WTC11 (cell line): ENCODE measurements around the gene BTBD7.

ENCODE experiments used
- ATF2 ChIP-seq: sonication (generic); formaldehyde crosslinking; IDR thresholded peaks from 2 replicates; pipeline ENCODE4 v1.8.1; 2022; ENCODE audit warnings: low read depth, missing genetic modification reagents, borderline replicate concordance
- ATF6 ChIP-seq: sonication (generic); formaldehyde crosslinking; IDR thresholded peaks from 2 replicates; pipeline ENCODE4 v1.8.1; 2023; ENCODE audit warnings: mild to moderate bottlenecking, missing genetic modification reagents
- CTCF ChIP-seq: fragments of 200-600 bp; IDR thresholded peaks from 2 replicates; pipeline ENCODE4 v1.8.0; 2022; ENCODE audit warnings: antibody characterized with exemption
- SP1 ChIP-seq: sonication (generic); formaldehyde crosslinking; conservative IDR thresholded peaks from 2 replicates; pipeline ENCODE4 v1.8.1; 2022; ENCODE audit warnings: missing genetic modification reagents
- TEAD4 ChIP-seq: sonication (generic); formaldehyde crosslinking; IDR thresholded peaks from 2 replicates; pipeline ENCODE4 v1.8.0; 2022; ENCODE audit warnings: mild to moderate bottlenecking, missing genetic modification reagents

GRCh38 chr14:93274055-93274806 is 58.6 kb downstream of the BTBD7 start:
- no peak for TF ChIP-seq CTCF
- no peak for TF ChIP-seq ATF6 (CRISPR knock-in tag)
- no peak for TF ChIP-seq TEAD4 (CRISPR knock-in tag)
- TF ChIP-seq SP1 (CRISPR knock-in tag) = no peak
- no peak for TF ChIP-seq ATF2 (CRISPR knock-in tag)
